Measurements from ENCODE around the gene TRIM8. TPM values are rescaled to one million over a fixed set of nuclear protein-coding genes. Genes with fewer than 3 reads are reported as not detected.

TRIM8 gene
- total RNA-seq, 1 experiment from 2014 or later: 36.3 TPM

- 0 out of 2 replicates have a peak overlapping the region, but pooled peaks have one; percentile 50 for H3K27ac Mint-ChIP-seq
- H3K9me3 Mint-ChIP-seq: no peaks in the 10 kb centered on the region
- H3K4me3 Mint-ChIP-seq: no peak overlapping the region
- POLR2A ChIA-PET: no interaction called here
- CTCF ChIA-PET: interaction anchor here (0.7 to 1.9 kb wide), 3 partner anchors 9 to 21 kb away, joined by 3 to 7 read pairs (median 4); no protein-coding TSS in a partner anchor
- no peak for ATAC-seq
- no peaks in the 10 kb centered on the region for H3K4me1 Mint-ChIP-seq
- no peaks in the 10 kb centered on the region for H3K36me3 Mint-ChIP-seq
- no peak for DNase-seq (ENCODE audit: low spot score)
- TF ChIP-seq ZNF396 (CRISPR knock-in tag; IDR thresholded peaks at IDR 0.05; ENCODE audit: borderline replicate concordance): no peak
- no peak for TF ChIP-seq CREB1 (CRISPR knock-in tag; IDR thresholded peaks at IDR 0.05)
- TF ChIP-seq CDX4 (CRISPR knock-in tag; IDR thresholded peaks at IDR 0.05; ENCODE audit: borderline replicate concordance): no peak
- no peak for TF ChIP-seq FOXP1 (CRISPR knock-in tag; IDR thresholded peaks at IDR 0.05; ENCODE audit: borderline replicate concordance)
- TF ChIP-seq ZNF416 (CRISPR knock-in tag; IDR thresholded peaks at IDR 0.05): no peak
- no peak for TF ChIP-seq IRF1 (CRISPR knock-in tag; IDR thresholded peaks at IDR 0.05)
- TF ChIP-seq NR1H2 (CRISPR knock-in tag; IDR thresholded peaks at IDR 0.05): no peak
- TF ChIP-seq ERG (CRISPR knock-in tag; IDR thresholded peaks at IDR 0.05): no peak
- no peak for TF ChIP-seq EMX1 (CRISPR knock-in tag; IDR thresholded peaks at IDR 0.05)
- no peak for TF ChIP-seq ZNF425 (CRISPR knock-in tag; conservative IDR thresholded peaks at IDR 0.05)
- TF ChIP-seq MXD4 (CRISPR knock-in tag; IDR thresholded peaks at IDR 0.05; ENCODE audit: borderline replicate concordance): no peak
- no peak for TF ChIP-seq TP53 (CRISPR knock-in tag; IDR thresholded peaks at IDR 0.05)
- no peak for TF ChIP-seq TCF7 (CRISPR knock-in tag; IDR thresholded peaks at IDR 0.05; ENCODE audit: low read depth)
- no peak for TF ChIP-seq HMGA2 (CRISPR knock-in tag; IDR thresholded peaks at IDR 0.05)
- no peak for TF ChIP-seq NFYB (CRISPR knock-in tag; conservative IDR thresholded peaks at IDR 0.05; ENCODE audit: low read depth)
- no peak for TF ChIP-seq ARID4B (CRISPR knock-in tag; IDR thresholded peaks at IDR 0.05; ENCODE audit: borderline replicate concordance)
- no peaks in the 10 kb centered on the region for H3K27me3 Mint-ChIP-seq (ENCODE audit: low read depth)
Observed at GRCh38 chr10:102604439-102604841, 39.8 kb upstream of the TRIM8 start.

GRCh38 chr10:102605712-102606111 lies 38.6 kb upstream of the TRIM8 start:
- no peak overlapping the region for H3K27ac Mint-ChIP-seq
- no peaks in the 10 kb centered on the region for H3K4me1 Mint-ChIP-seq
- ATAC-seq (no peak), DNase-seq (ENCODE audit: low spot score) (no peak)
- ChIA-PET POLR2A (interaction anchor here (1.1 kb wide), 1 partner anchor 10 kb away, joined by 3 read pairs; no protein-coding TSS in a partner anchor), CTCF (interaction anchor here (0.8 to 1.9 kb wide), 2 partner anchors 9 to 10 kb away, joined by 3 to 7 read pairs; no protein-coding TSS in a partner anchor)
- no peak for TF ChIP-seq ZNF416 (CRISPR knock-in tag; IDR thresholded peaks at IDR 0.05)
- TF ChIP-seq PRRX2 (CRISPR knock-in tag; IDR thresholded peaks at IDR 0.05): no peak
- no peak for TF ChIP-seq ZBTB43 (CRISPR knock-in tag; IDR thresholded peaks at IDR 0.05)
- no peak for TF ChIP-seq ZNF219 (CRISPR knock-in tag; IDR thresholded peaks at IDR 0.05; ENCODE audit: borderline replicate concordance)
- TF ChIP-seq ZMAT4 (CRISPR knock-in tag; IDR thresholded peaks at IDR 0.05): no peak
- no peak for TF ChIP-seq GTF2I (CRISPR knock-in tag; conservative IDR thresholded peaks at IDR 0.05)
- H3K4me3 Mint-ChIP-seq: no peak overlapping the region
- no peaks in the 10 kb centered on the region for H3K9me3 Mint-ChIP-seq
- no peaks in the 10 kb centered on the region for H3K36me3 Mint-ChIP-seq
- no peaks in the 10 kb centered on the region for H3K27me3 Mint-ChIP-seq (ENCODE audit: low read depth)

Data from WTC11 (cell line).